AG08396 (cell line): ENCODE results near the gene DAND5.

ENCODE experiments used
- DNase-seq: peaks from one replicate; pipeline ENCODE4 v3.0.0; 2012; ENCODE audit warnings: low spot score, mixed read lengths

The DAND5 gene

GRCh38 chr19:12969292-12969988 is at the start of gene DAND5:
TSS of gene DAND5 (plus strand) at chr19:12969576. CDS start at chr19:12969661, 85 bp downstream.
- no peak for DNase-seq

GRCh38 chr19:12921047-12921446 is 48.3 kb upstream of the DAND5 start:
- DNase-seq: no peak

GRCh38 chr19:12922959-12923358 is 46.4 kb upstream of the DAND5 start:
- DNase-seq: no peak

GRCh38 chr19:12924621-12925310 is 44.6 kb upstream of the DAND5 start:
- DNase-seq: no peak

- no peak for DNase-seq
These were observed 39.3 kb upstream of the DAND5 start for GRCh38 chr19:12930002-12930645.

GRCh38 chr19:12932392-12933286 is 36.7 kb upstream of the DAND5 start:
- DNase-seq: no peak

GRCh38 chr19:12933287-12934072 is 35.9 kb upstream of the DAND5 start, which contains the start of gene FARSA:
TSS of gene FARSA (minus strand) at chr19:12933711. CDS start at chr19:12933696, 15 bp downstream.
- peak; percentile 93 for DNase-seq

GRCh38 chr19:12935071-12935470 is 34.3 kb upstream of the DAND5 start:
- DNase-seq: no peak

- DNase-seq: no peak
These were observed 32.8 kb upstream of the DAND5 start for GRCh38 chr19:12936582-12936981.

GRCh38 chr19:12937093-12937926 is 32.1 kb upstream of the DAND5 start:
- no peak for DNase-seq

- peak; percentile 99 for DNase-seq
These were observed 31.2 kb upstream of the DAND5 start, which contains the start of gene CALR for GRCh38 chr19:12937927-12938778. TSS of gene CALR (plus strand) at chr19:12938609. CDS start at chr19:12938680, 71 bp downstream.

GRCh38 chr19:12938779-12939601 is 30.4 kb upstream of the DAND5 start:
- peak; percentile 47 for DNase-seq

- no peak for DNase-seq
These were observed 29.4 kb upstream of the DAND5 start for GRCh38 chr19:12939975-12940423.

- DNase-seq: no peak
These were observed 28.5 kb upstream of the DAND5 start for GRCh38 chr19:12940897-12941296.

GRCh38 chr19:12943437-12944044 is 25.8 kb upstream of the DAND5 start:
- no peak for DNase-seq

GRCh38 chr19:12944104-12944674 is 25.2 kb upstream of the DAND5 start:
- DNase-seq: no peak

GRCh38 chr19:12945479-12946091 is 23.8 kb upstream of the DAND5 start, which contains the start of gene RAD23A:
TSS of gene RAD23A (plus strand) at chr19:12945862. CDS start at chr19:12945949, 87 bp downstream.
- DNase-seq: peak; percentile 97
